Frontal cortex (tissue), 4 donors: ENCODE results near the gene MRPL19. TPM values are rescaled to one million over a fixed set of nuclear protein-coding genes. Genes with fewer than 3 reads are reported as not detected.
A peak's percentile ranks its signal among the peaks of the same experiment; 100 is the strongest.
"Not testable (repeated sequence)": the region's sequence is repeated elsewhere in the genome, so short reads cannot be mapped to it uniquely, and the experiment has no call there.

Experiments
- DNase-seq, 2 donors: peaks; one replicate each; pipeline ENCODE4 v3.0.0; 2012; ENCODE audit warnings: low spot score in 2 of 2
- FAIRE-seq: peaks from 2 replicates; lab custom pipeline; 2012; peaks lifted over from hg19 to GRCh38; lab: Jason Lieb, UNC
- total RNA-seq: library from RNA; depleted of rRNA; stranded (reverse); fragments of >200 nt; gene quantifications from one replicate; pipeline ENCODE4 v1.2.3, GENCODE V29; 2014
- donor health status: control.
- donor health status: control.
- donor health status: control.

MRPL19 gene
- total RNA-seq, 1 donor from 2014 or later, result 31.0 TPM

DNA sequence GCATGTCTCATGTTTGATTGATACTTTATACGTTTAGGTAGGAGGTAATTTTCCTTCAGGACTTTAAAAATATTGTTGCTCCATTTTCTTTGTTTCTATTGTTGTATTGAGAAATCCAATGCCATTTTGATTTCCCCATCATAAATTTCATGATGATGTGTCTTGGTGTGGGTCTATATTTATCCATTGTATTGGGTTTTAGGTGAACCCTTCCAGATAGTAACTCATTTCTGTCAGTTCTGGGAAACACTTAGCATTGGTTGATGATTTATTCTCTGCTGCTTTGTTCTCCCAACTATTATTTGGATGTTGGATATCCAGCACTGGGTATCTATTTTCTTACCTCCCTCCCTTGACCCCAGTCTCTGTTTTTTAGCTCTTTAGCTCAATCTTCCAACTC, 10.0 kb downstream of the MRPL19 start:
- DNase-seq, result no peak
- FAIRE-seq, result no peak

DNA sequence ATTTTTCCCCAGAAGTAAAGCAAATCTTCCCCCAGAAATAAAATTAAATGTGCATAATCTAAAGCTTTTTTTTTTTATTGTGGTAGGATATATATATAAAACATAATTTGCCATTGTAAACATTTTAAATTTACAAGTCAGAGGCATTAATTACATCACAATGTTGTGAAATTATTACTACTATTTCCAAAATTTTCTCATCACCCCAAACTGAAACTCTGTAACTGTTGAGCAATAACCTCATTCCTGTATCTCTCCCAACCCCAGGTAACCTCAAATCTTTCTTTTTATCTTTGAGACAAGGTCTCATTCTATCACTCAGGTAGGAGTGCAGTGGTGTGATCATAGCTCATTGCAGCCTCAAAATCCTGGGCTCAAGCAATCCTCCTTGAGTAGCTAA, 11.2 kb downstream of the MRPL19 start:
- DNase-seq, result no peak
- no peak for FAIRE-seq

DNA sequence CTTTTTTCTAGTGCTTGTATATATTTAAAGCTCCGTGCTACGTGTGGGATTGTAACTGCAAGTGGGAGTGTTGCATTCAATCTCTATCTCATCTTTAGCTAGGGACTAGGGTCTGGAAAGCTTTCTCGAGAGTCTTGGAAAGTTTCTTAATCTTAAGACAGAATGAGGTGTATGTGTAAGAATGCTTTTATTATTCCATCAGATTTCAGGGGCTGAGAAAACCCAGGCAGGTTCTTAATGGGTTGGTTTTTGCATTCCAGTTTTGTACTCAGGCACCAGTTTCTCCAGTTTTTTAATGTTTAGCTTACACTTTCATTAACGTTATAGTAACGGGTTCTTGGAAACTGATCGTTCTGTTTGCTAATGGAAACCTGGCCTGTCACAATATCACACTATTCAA, 20.3 kb downstream of the MRPL19 start:
- DNase-seq, result no peak
- FAIRE-seq, result no peak

DNA sequence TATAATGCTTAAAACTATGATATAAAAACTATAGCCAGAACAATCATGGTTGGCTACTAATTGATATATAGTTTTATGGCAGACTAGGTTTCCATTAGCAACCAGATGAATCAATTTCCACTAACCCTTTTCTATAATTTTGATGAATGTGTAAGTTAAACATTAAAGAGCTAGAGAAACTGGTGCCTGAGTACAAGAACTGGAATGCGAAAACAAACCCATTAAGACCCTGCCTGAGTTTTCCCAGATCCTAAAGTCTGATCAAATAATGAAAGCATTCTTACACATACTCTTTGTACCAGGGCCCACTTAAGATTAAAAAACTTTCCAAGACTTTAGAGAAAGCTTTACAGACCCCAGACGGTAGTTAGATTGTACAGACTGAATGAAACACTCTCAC, 21.3 kb downstream of the MRPL19 start:
- no peak for DNase-seq
- FAIRE-seq, result no peak

DNA sequence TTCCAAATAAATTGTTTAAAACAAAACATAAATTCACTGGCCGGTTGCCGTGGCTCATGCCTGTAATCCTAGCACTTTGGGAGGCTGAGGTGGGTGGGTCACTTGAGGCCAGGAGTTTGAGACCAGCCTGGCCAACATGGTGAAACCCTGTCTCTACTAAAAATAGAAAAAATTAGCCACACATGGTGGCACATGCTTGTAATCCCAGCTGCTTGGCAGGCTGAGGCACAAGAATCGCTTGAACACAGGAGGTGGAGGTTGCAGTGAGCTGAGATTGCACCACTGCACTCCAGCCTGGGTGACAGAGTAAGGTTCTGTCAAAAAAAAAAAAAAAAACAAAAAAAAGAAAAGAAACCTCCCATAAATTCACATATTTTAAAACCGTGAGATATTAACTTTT, 28.8 kb downstream of the MRPL19 start:
- DNase-seq, FAIRE-seq: not testable (repeated sequence)

DNA sequence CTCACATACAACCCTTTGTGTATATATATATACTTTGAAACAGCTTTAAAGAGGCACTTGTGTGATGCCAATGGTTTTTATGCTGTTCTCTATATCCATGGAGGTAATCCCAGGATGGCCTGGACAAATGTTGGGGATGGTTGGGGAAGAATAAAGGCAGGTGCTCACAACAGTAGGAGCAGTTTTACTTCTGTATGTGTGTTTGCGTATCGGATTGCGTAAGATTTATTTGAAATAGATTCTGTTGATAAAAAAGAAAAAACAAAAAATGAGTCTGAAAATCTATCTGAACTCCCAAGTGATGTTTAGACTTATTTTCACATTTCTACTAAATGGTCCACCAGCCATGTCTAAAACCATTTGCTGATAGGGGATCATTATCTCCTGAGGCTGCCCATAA, 29.3 kb downstream of the MRPL19 start:
- DNase-seq (no peak), FAIRE-seq (no peak)

DNA sequence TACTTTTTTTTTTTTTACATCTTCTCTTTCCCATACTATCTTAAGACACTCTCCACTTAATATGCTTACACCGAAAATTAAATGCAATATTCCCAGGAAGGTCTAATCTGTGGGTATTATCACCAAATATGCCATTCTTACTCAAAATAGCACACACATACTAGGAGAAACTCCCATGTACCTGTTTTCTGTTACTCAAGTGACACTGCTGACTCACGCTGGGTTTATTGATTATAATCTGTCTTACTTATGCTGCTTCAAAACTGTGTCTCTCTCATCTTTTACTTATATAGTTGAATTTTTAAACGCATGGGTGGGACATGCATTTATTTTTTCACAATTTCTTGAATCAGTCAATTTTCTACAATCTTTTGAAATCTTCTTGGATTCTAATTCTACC, 29.9 kb downstream of the MRPL19 start:
- DNase-seq (no peak), FAIRE-seq (no peak)

DNA sequence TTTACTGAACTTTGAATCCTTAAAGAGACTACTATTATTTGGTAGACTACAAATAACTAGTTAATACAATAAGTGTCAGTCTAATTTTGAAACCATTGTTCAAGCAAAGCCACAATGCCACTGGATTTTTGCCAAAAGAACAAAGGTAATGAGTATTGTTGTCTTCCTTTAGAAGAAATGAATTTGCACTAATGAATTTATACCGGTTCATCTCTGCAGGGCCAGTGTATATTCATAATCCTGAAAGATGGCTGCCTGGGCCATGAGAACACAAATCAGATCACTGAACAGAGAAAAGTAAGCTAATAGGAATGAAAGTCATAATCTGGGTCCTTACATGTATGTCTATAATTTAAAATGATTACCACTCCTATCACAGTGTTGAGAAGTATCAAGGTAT, 33.0 kb downstream of the MRPL19 start:
- FAIRE-seq, result no peak
- no peak for DNase-seq

DNA sequence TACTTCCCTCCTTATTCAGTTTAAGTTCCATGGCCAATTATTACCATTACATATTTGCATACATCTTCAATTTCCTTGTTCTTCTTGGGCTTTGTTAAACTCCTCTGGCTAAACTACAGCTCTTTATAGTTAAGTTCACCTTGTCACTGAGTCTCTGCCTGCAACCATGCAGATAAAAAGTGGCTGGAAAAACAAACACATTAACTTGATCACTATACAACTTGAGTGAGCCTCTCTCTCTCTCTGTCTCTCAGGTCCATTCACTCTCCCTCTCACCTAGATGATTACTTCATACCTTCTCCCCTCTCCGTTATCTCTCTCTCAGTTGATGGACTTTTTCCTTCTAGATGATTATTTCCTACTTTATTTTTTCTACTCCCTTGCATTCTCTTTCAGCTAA, 33.8 kb downstream of the MRPL19 start:
- DNase-seq (no peak), FAIRE-seq (no peak)

DNA sequence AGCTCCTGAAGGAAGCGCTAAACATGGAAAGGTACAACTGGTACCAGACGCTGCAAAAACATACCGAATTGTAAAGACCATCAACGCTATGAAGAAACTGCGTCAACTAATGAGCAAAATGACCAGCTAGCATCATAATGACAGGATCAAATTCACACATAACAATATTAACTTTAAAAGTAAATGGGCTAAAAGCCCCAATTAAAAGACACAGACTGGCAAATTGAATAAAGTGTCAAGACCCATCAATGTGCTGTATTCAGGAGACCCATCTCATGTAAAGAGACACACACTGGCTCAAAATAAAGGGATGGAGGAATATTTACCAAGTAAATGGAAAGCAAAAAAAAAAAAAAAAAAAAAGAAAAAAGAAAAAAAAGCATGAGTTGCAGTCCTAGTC, 36.8 kb downstream of the MRPL19 start:
- DNase-seq, FAIRE-seq: not testable (repeated sequence)

DNA sequence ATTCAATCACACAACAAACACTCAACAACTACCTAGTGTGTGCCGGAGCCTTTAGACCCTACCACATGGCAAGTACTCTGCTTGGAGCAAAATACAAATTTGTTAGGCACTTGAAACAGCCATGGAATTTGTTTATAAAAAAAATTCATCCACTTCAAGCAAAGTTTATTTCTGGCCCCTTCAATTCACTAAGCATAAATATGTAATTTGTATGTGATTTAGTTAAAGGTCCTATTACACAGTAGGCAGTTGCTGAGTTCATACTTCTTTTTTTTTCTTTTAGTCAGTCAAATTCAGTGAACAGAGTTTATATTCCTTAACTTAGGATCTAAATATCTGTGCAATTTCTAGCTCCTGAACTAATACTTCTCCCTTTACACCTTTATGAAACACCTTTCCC, 41.6 kb downstream of the MRPL19 start:
- FAIRE-seq (no peak), DNase-seq (no peak)

DNA sequence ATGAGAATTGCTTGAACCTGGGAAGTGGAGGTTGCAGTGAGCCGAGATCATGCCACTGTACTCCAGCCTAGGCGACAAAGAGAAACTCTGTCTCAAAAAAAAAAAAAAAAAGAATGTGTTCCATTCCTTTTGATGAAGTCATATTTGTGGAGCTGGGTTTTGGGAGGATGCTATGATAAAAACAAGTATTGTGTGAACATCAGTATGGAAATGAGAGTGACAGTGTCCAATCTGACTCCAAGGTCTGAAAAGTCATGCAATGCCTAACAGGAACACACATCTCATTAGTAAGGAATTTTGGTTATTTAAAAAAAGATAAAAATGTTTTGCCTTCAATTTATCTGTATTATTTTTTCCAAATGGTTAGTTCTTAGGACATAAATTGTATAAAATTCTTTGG, 52.3 kb downstream of the MRPL19 start:
- FAIRE-seq (no peak), DNase-seq (no peak)

DNA sequence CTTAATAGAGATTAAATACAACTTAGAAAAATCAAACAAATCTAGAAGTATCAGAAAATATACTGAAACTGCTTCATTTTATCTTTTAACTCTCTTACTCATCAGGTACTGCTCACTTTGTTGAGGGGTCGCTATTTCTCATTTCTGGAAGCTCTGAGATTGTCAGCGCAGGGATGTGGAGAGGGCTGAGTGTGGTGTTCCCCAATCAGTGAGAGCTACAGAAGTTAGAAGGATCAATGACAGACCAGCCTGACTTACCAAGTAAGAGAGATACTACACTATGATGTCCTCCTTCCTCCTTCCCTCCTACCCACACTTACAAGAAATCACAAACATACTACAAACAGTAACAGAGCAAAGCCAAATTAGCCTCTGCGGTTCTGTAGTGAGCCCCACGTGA, 56.0 kb downstream of the MRPL19 start:
- no peak for DNase-seq
- no peak for FAIRE-seq

DNA sequence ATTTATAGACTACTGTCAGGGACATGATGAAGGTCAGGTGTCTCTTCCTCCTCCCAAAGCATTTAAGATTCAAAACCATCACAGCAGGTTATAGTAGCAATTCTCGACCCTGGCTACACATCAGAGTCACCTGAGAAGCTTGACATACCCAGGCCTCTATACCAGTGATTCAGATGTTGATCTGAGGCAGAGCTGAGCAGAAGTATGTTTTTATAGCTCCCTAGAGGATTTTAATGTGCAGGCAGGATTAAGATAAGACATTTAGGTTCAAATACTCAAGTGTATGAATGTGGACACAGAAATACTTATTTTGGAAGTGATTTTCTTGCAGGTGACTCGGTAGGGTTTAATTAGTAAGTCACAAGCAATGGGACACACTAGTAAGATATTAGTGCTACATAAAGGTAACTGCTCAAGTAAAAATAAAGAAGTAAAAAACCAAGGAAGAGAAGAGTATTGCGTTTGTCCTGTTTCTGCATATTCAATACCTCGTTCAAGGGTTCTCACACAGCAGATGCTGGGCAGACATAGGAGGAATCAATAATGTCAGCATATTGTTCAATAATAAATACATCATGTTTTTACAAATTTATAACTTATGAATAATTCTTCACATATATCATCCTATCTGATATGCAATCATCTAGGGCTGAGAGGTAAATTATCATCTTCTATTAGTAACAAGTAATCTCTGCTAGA, 57.2 kb downstream of the MRPL19 start:
- FAIRE-seq, result no peak
- DNase-seq, result no peak

DNA sequence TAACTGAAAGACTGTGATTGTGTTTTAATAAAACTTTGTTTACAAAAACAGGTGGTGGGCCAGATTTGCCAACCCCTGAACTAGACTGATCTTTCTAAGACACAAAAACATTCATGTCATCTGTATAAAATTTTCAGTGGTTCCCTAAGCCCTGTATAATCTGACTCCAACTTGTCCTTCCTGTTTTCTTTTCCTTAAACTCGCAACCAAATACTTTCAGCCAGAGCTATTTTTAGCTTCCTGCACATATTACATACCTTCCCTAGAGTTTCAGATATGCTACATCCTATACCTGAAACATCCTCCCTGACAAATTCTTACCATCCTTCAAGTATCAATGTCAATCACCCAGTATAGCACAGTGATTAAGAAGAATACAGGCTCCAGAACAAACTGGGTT, 59.3 kb downstream of the MRPL19 start:
- FAIRE-seq (no peak), DNase-seq (no peak)

DNA sequence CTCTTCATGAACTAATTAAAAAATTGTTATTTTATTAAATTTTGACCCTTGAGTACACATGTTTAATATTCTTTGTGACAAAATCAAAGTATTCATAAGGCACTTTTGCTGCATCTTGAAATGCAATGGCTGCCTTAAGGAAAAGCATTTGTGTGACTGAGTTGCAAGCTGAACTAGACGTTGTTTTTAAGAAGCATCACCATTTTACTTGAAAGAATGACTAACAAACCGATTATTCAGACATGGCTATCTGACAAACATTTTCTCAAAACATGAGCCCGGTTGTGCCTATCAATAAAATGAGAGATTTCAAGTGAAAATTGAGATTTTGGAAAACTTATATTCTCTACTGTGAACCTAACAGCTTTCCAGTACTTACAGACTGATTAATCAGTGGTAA, 61.3 kb downstream of the MRPL19 start:
- DNase-seq (no peak), FAIRE-seq (no peak)

DNA sequence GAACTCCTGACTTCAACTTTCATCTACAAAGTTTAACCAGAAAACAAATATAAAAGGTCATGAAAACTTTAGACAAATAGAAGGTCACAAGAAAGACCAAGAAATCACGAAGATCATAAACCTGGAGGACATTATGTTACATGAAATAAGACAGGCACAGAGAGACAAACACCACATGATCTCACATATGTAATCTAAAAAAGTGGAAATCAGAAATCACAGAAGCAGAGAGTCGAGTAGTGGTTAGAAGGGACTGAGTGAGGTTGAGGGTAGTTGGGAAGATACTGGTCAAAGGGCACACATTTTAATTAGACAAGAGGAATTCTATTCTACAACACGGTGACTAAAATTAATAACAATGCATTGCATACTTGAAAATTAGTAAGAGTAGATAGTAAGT, 62.7 kb downstream of the MRPL19 start:
- FAIRE-seq, result no peak
- DNase-seq, result no peak

DNA sequence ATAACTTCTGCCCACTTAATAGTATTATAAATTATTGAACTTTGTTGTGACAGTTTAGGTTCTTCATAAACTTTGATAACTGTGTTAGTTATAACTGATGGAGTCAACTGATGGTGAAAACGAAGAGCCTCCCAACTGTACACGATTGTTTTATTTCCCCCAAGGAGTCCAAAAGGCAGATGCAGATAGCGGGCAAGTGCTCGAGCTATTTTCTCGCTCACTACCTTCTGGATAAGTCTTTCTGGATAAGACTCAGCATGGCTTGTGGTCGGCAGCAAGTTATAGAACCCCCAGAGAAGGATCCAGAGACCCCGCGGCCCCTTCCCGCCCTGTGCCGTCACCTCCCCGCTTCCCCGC, 63.6 kb downstream of the MRPL19 start:
- FAIRE-seq, result no peak
- DNase-seq, result no peak

DNA sequence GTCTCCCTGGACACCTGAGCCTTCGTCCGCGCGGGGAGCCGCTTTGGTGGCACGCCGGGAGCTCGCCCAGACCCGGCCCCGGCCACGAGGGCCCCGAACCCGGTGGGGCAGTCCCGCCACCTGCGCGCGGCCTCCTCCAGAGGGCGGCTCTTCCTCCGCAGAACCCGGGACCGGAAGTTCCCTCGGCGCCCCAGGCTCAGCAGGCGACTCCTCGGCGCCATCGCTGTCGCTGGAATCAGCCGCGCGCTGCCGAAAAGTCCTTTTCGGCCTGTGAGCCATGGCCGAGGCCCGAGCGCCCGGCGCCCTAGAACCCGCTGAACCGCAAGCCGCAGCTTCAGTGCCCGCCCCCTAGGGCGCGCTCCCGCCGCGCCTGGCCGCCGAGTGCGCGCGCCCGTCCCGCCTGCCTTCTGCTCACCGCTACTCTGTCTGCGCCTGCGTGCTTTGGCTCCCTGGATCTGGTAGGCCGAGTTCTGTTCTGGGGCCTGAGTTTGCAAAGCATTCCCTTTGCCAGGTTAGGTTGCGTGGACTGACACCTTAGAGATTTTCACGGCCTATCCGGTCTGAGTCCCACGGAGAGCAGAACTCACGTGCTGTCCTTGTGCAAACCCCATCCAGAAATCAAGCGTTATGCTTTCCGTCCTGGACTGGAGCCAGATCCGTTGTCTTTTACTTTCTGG, 64.1 kb downstream of the MRPL19 start, which contains the start of gene GCFC2:
GCFC2 (minus strand) TSS at position 339 of the 677 bp plus-strand sequence; CDS start at position 279, 60 bp downstream.
- FAIRE-seq, result no peak
- peak; percentile 87 to 88 for DNase-seq

DNA sequence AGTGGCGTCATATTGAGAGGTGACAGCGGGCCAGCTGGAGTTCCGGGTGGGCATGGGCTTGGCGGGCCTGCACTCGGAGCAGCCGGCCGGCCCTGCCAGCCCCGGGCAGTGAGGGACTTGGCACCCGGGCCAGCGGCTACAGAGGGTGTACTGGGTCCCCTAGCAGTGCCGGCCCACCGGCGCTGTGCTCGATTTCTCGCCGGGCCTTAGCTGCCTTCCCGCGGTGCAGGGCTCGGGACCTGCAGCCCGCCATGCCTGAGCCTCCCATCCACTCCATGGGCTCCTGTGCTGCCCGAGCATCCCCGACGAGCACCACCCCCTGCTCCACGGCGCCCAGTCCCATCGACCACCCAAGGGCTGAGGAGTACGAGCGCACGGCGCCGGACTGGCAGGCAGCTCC, 65.0 kb downstream of the MRPL19 start:
- DNase-seq, FAIRE-seq: not testable (repeated sequence)

DNA sequence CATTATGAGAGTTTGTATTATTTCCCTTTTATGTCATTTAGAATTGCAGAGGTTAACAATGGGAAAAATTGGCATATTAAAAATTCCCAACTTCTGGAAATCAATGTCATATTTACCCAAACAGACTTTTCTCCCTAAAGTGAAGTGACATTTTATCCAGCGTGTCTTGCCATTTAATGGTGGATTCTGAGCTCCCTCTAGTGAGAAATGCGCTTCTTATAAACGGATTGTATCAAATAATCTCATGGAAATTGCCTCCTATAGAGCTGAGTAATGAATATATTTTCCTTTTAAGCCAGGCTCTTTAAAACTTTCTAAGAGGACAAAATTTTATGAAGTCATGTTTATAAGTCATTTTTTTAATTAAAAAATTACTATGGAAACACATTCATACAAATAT, 69.8 kb downstream of the MRPL19 start:
- peak in 1 of 2 donors; percentile 18 for DNase-seq

DNA sequence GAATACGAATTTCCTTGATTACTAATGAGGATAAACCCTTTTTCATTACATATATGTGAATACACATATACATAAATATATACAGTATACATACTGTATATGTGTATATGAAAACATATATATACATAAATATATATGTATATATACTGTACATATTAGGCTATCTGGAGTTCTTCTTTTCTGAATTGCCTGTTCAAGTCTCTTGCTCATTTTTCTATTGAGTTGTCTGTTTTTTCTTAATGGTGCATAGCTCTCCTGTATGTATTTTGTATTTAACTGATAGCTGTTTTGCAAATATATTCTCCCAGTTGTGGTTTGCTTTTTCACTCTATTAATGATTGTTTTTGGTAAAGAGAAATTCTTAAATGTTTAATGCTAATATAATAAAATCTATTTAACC, 73.0 kb downstream of the MRPL19 start:
- DNase-seq, result no peak

More for the DNA sequence above, 69.8 kb downstream of the MRPL19 start:
- peak; percentile 53 for FAIRE-seq

More for the DNA sequence above, 73.0 kb downstream of the MRPL19 start:
- FAIRE-seq, result no peak
